ENCODE results near the gene STRIP2.

DNA sequence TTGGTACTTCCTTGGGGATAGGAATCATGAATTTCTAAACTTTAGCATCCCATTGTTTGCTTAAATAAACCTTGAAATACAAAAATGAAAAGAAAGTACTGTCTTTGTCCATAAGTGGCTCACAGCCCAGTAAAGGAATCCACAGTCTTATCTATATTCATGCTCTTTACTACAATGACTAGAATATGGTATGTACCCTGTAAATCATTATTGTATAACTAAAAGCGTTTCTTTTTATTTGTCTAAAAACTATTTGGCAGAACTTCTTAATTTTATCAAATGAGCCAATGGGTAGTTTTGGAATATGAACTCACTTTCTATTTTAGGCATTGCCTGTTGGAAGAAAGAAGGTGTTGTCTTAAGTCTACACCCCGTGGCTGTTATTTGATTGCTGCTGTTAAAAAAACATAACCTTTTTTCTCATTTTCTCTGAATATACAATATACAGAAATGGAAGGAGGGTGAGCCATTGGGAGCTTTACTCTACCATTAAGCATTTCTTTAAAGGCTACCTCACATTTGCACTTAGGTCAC, 12.4 kb upstream of the STRIP2 start:
- TF ChIP-seq, protein P1, sequence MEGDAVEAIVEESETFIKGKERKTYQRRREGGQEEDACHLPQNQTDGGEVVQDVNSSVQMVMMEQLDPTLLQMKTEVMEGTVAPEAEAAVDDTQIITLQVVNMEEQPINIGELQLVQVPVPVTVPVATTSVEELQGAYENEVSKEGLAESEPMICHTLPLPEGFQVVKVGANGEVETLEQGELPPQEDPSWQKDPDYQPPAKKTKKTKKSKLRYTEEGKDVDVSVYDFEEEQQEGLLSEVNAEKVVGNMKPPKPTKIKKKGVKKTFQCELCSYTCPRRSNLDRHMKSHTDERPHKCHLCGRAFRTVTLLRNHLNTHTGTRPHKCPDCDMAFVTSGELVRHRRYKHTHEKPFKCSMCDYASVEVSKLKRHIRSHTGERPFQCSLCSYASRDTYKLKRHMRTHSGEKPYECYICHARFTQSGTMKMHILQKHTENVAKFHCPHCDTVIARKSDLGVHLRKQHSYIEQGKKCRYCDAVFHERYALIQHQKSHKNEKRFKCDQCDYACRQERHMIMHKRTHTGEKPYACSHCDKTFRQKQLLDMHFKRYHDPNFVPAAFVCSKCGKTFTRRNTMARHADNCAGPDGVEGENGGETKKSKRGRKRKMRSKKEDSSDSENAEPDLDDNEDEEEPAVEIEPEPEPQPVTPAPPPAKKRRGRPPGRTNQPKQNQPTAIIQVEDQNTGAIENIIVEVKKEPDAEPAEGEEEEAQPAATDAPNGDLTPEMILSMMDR (IDR thresholded peaks at IDR 0.05; ENCODE audit: poor library complexity) = no peak
- no peak for TF ChIP-seq EZH2phosphoT487 (IDR thresholded peaks at IDR 0.05; ENCODE audit: low read depth, severe bottlenecking, unreplicated experiment)
- TF ChIP-seq EZH2 (IDR thresholded peaks at IDR 0.05; ENCODE audit: borderline replicate concordance) = no peak
